ENCODE measurements around the gene ARID2. TPM values are rescaled to one million over a fixed set of nuclear protein-coding genes. Genes with fewer than 3 reads are reported as not detected.

The ARID2 gene
- total RNA-seq, 1 donor from 2014 or later: 21.1 TPM

GRCh38 chr12:45883187-45883586 lies 153.7 kb downstream of the ARID2 start:
- no peak overlapping the region for H3K4me3 ChIP-seq (ENCODE audit: low read depth, low read length)
- H3K27me3 ChIP-seq (ENCODE audit: control insufficient read depth, insufficient read depth, low read length): no peaks in the 10 kb centered on the region
- H3K36me3 ChIP-seq (ENCODE audit: control insufficient read depth, insufficient read depth, low read length): no peaks in the 10 kb centered on the region
- TF ChIP-seq CTCF (IDR thresholded peaks at IDR 0.05; ENCODE audit: insufficient read depth, low read length, poor library complexity, severe bottlenecking): no peak
- no peak for DNase-seq (ENCODE audit: low read depth)

GRCh38 chr12:45886685-45887084 lies 157.2 kb downstream of the ARID2 start:
- no peaks in the 10 kb centered on the region for H3K36me3 ChIP-seq (ENCODE audit: control insufficient read depth, insufficient read depth, low read length)
- DNase-seq (ENCODE audit: low read depth): no peak
- no peak overlapping the region for H3K4me3 ChIP-seq (ENCODE audit: low read depth, low read length)
- no peaks in the 10 kb centered on the region for H3K27me3 ChIP-seq (ENCODE audit: control insufficient read depth, insufficient read depth, low read length)
- no peak for TF ChIP-seq CTCF (IDR thresholded peaks at IDR 0.05; ENCODE audit: insufficient read depth, low read length, poor library complexity, severe bottlenecking)

- Histone ChIP-seq H3K27me3 (ENCODE audit: control insufficient read depth, insufficient read depth, low read length) (no peaks in the 10 kb centered on the region), H3K4me3 (ENCODE audit: low read depth, low read length) (no peak overlapping the region), H3K36me3 (ENCODE audit: control insufficient read depth, insufficient read depth, low read length) (no peaks in the 10 kb centered on the region)
- TF ChIP-seq CTCF (IDR thresholded peaks at IDR 0.05; ENCODE audit: insufficient read depth, low read length, poor library complexity, severe bottlenecking): no peak
- no peak for DNase-seq (ENCODE audit: low read depth)
Measured at GRCh38 chr12:45887544-45887943, 158.0 kb downstream of the ARID2 start.

GRCh38 chr12:45890276-45890675 lies 160.8 kb downstream of the ARID2 start:
- DNase-seq (ENCODE audit: low read depth): no peak
- TF ChIP-seq CTCF (IDR thresholded peaks at IDR 0.05; ENCODE audit: insufficient read depth, low read length, poor library complexity, severe bottlenecking): no peak
- Histone ChIP-seq H3K27me3 (ENCODE audit: control insufficient read depth, insufficient read depth, low read length) (no peaks in the 10 kb centered on the region), H3K36me3 (ENCODE audit: control insufficient read depth, insufficient read depth, low read length) (no peaks in the 10 kb centered on the region), H3K4me3 (ENCODE audit: low read depth, low read length) (no peak overlapping the region)

- no peak for TF ChIP-seq CTCF (IDR thresholded peaks at IDR 0.05; ENCODE audit: insufficient read depth, low read length, poor library complexity, severe bottlenecking)
- DNase-seq (ENCODE audit: low read depth): no peak
- Histone ChIP-seq H3K4me3 (ENCODE audit: low read depth, low read length) (no peak overlapping the region), H3K27me3 (ENCODE audit: control insufficient read depth, insufficient read depth, low read length) (no peaks in the 10 kb centered on the region), H3K36me3 (ENCODE audit: control insufficient read depth, insufficient read depth, low read length) (no peaks in the 10 kb centered on the region)
Measured at GRCh38 chr12:45893240-45893639, 163.7 kb downstream of the ARID2 start.

- Histone ChIP-seq H3K36me3 (ENCODE audit: control insufficient read depth, insufficient read depth, low read length) (no peaks in the 10 kb centered on the region), H3K27me3 (ENCODE audit: control insufficient read depth, insufficient read depth, low read length) (no peaks in the 10 kb centered on the region), H3K4me3 (ENCODE audit: low read depth, low read length) (no peak overlapping the region)
- TF ChIP-seq CTCF (IDR thresholded peaks at IDR 0.05; ENCODE audit: insufficient read depth, low read length, poor library complexity, severe bottlenecking): no peak
- no peak for DNase-seq (ENCODE audit: low read depth)
Measured at GRCh38 chr12:45895961-45896360, 166.5 kb downstream of the ARID2 start.

All from kidney epithelial cell (primary cell).